GM18511 (cell line): ENCODE results near the gene RAP1B.
"Not testable (repeated sequence)": the region's sequence is repeated elsewhere in the genome, so short reads cannot be mapped to it uniquely, and the experiment has no call there.

Experiments
- ATAC-seq: cut with Tn5 transposase; IDR thresholded peaks from one replicate; pipeline ENCODE4 v1.9.1; 2021; ENCODE audit warnings: mild to moderate bottlenecking, moderate library complexity; ENCODE audit not compliant: unreplicated experiment

Gene RAP1B

DNA sequence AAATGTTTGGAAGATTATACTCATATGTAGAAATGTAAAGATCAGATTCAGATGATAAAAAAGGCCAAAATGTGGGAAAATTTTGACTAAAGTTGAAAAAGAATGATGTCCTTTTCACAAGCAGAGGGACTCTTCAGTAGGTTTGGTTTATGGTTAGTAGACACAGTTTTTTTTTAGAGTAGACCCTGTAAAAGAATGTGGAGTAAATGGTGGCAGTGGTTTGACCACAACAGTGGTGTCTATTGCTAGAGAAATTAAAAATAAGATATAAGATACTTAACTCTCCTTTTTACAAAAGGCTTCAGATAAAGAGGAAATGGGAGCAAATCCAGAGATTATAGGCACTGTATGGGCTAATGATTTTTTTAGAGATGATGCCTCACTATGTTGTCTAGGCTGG, 21.8 kb downstream of the RAP1B start:
- ATAC-seq, result no peak

DNA sequence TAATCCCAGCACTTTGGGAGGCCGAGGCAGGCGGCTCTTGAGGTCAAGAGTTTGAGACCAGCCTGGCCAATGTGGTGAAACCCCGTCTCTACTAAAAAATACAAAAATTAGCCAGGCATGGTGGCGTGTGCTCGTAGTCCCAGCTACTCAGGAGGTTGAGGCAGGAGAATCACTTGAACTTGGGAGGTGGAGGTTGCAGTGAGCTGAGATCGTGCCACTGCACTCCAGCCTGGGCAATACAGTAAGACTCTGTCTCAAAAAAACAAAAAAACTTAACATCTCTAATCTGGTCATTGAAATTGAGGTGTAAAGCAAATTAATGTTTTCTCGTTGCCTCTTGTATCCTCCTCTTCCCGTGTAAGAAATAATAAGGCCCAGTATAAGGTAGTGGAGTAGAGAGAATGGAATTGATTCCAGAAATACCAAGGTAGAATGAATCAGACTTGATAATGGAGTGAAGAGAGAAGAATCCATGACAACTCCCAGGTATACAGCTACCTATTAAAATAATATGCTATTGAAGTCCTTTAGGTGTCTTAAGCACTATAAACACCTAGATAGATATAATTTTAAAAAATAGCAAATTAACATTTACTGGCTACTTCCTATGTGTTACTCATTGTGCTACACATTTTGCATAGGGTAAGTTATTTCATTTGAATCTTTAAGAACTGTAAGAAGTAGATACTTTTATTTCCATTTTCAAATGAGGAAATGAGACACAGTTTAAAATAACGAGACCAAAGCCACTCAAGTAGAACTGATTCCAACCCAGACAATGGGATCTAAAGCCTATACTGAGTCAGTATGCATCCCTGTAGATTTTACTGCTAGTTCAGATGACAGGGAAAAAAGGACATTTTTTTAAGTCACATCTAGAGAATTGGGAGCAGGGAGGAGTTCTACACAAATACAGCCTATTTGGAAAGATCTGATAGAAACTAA, 23.2 kb downstream of the RAP1B start:
- ATAC-seq, result peak; percentile 53

DNA sequence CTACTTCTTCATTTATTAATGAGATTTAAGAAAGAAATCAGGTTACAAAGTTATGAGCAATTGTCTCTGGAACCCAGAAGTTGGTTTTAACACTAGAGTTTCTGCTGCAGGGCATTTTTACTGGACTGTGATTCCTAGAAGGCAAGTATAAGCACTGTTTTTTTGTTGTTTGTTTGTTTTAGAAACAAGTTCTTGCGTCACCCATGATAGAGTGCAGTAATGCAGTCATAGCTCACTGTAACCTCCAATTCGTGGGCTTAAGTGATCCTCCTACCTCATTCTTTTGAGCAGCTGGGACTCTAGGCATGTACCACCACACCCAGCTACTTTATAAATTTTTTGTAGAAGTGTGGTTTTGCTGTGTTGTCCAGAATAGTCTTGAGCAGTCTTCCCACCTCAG, 25.6 kb downstream of the RAP1B start:
- ATAC-seq, result no peak

DNA sequence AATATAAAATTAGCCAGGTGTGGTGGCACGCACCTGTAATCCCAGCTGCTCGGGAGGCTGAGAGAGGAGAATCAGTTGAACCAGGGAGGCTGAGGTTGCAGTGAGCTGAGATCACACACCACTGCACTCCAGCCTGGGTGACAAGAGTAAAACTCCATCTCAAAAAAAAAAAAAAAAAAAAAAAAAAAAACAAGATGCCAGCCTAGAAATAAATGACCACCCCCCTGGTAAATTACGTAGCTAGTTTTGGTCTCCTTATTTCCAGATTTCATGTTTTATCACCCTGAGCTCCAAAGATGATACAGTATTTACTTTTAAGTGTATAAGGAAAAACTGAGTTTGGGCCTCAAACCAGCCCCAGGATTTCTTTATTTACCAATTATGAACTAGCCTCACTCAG, 26.7 kb downstream of the RAP1B start:
- ATAC-seq, result not testable (repeated sequence)

DNA sequence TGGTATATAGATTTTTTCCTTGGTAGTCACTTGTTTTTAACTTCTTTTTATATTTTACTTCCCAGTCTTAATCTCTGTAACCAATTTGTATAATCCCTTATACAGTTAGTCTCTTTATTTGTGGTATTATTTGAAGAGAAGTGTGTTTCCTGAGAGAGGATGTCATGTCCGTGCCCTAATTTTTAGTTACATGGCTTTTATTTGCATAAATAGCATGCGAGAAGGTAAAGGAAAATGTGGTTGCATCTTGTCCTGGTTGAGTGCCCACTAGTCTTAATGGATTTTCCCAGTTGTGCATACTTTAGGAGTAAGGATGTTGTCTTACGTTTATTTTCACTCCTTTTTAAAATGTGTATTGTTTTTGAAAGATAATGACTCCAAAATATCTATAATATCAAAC, 27.5 kb downstream of the RAP1B start:
- ATAC-seq, result no peak

DNA sequence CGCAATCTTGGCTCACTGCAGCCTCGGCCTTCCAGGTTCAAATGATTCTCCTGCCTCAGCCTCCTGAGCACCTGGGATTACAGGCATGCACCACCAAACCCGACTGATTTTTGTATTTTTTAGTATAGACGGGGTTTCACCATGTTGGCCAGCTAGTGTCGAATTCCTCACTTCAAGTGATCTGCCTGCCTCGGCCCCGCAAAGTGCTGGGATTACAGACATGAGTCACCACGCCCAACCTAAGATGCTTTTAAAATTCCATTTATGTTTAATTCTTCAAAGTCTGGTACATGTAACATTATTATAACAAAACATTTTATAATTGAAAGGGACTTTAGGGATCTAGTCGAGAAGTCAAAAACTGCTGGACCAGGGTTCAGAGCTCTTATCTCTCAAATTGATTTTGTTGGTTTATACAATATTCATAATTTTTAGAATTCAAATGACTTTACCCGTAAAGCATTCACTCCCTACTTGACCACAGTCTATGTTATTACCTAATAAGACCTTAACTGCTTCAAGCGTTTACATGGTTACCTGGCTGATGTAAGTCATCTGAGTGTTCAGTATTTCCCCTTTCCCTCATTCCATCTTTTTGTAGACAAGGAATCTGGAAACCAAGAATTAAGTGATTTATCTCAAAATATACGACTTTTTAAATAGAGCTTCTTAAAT, 28.2 kb downstream of the RAP1B start:
- ATAC-seq, result no peak

DNA sequence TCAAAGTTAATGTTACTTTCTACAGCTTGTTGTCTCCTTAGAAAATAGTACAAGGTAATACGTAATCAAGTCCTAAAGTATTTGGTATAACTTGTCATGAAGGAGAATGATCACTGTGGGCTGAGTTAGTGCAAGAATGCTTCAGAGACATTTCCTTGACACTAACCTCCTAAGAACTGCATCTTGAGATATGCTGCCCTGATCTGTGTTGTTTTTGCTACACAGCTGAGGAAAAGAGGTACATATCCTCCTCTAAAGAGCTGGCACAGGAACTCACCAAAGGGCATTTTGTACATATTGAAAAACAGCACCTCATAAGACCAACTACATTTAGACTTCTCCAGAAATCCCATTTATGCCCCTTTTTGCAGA, 28.7 kb downstream of the RAP1B start:
- ATAC-seq, result no peak

DNA sequence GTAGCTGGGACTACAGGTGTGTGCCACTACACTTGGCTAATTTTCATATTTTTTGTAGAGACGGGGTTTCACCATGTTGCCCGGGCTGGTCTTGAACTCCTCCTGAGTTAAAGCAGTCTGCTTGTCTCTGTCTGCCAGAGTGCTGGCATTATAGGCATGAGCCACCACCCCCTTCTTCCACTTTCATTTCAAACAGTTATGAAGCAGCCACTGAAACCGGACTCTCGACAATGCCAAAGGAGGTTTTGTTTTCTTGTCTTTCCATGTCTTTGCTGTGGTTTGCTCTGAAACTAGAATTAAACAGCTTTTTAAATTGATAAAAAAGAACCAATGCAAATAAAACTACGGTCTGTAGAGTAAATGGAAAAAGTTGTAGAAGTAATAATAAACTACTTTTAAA, 30.4 kb downstream of the RAP1B start:
- peak; percentile 92 for ATAC-seq

DNA sequence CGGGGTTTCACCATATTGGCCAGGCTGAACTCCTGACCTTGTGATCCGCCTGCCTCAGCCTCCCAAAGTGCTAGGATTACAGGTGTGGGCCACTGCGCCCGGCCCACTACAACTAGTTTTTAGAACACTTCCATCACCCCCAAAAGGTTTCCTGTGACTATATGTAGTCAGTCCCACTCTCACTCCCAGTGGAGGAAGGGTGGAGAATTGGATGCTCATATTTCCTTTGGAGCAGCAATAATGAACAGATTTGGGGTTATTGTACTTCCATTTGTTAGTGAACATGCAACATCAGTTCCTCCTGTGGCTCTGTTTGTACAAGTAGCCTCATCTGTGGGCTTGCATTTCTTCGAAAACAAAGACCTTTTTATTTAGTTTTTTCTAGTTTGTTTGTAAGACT, 35.8 kb downstream of the RAP1B start:
- no peak for ATAC-seq

DNA sequence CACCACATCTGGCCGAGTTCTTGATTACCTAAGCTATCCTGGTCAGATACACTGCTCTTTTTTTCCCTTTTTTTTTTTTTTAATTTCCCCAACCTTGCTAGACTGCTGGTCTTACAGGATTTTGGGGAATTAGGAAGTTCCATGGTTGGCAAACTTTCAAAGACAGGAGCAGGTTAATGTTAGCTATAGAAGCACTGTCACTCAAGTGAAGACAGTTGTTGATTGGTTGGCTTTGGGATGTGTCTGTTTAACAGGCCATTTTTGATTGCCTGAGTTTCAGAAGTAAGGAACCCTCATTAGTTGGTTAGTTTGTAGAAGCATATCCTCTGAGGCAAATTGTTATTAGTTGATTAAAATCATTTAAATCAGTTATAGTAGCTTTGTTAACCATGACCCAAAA, 36.8 kb downstream of the RAP1B start:
- no peak for ATAC-seq

DNA sequence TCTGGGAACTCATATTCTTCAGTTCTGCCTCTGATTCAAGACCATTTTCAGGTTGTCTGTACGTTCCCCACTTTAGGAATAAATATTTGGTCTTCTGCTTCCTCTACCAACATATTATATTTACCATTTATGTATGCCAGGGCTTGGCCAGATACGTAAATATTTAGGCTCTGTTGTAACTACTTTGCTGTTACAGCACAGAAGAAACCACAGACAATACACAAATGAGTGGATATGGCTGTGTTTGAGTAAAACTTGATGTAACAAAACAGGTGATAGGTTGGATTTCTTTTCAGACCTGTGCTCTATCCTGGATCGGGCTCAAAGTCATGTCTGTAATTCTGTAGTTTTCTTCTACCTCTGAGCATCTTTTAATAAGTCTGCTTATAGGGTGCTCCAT, 37.5 kb downstream of the RAP1B start:
- no peak for ATAC-seq

DNA sequence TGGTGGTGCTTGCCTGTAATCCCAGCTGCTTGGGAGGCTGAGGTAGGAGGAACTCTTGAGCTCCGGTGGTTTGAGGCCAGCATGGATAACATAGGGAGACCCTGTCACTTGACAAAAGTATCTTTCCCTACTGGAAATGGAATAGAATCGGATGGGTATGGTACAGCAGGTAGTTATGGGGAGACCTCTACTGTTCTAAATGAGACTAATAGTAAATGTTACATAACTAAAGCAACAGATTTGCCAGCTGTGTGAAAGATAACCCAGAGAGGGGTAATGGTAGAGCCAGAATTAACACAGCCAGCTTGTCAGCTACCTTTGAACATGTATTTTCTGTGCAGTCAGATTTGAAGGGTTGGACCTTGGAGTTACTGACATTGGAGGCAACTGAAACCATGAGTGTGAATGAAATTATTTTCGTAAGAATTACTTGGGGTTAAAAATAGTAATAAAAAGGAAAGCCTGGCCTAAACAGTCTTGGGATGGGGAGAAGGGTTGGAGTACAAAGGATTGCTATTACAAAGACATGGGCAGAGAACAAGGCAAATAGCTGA, 54.4 kb downstream of the RAP1B start:
- no peak for ATAC-seq

DNA sequence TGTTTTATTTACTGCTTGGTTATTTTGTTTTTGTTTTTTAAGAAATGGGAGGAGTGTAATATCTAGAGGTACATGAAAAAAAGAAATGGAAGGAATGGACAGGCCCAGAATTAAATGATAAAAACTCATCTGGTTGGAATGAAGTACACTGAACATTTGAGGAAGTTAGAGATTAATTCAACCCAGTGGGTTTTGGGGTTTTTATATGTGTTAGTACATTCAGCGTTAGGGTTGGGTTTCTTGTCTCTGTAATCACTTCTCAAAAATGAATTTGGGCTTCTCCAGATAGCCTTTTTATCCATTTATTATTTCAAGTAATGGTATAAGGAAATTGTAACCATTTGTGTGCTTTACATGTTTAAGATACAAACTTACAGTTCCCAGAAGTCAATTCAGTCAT, 56.6 kb downstream of the RAP1B start:
- ATAC-seq, result no peak

DNA sequence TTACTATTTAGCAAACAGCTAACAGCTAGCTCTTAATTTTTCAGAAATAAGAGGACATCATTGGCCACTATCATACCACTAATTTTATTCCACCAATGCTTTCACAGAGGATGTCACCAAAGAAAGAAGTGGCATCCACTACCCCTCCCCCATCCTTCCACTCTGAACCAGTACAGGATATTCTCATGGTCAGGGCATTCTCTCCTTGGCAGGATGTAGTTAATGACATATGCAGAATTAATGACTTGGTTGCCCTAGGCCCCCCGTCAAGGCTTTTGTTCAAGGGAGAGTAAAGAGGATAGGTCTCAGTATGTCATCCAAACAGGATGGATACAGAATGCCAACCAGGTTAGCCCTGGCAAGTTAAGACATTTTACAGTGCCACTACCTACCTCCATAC, 57.2 kb downstream of the RAP1B start:
- ATAC-seq, result no peak

DNA sequence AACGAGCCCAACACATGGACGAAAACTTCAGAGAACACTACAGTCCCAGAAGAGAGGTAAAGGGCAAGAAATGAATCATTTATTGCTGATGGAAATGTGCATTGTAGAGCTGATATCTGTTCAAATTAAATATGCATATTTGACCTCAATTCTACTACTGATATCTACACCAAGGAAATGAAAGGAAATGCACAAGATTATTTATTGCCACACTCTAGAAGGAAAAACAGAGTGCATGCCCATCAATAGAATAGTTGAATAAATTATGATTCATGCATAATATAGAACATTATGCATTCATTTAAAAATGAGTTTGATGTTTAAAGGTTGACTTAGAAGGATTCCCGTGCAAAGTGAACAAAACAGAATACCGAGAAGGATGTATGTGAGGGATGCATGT, 60.5 kb downstream of the RAP1B start:
- no peak for ATAC-seq

DNA sequence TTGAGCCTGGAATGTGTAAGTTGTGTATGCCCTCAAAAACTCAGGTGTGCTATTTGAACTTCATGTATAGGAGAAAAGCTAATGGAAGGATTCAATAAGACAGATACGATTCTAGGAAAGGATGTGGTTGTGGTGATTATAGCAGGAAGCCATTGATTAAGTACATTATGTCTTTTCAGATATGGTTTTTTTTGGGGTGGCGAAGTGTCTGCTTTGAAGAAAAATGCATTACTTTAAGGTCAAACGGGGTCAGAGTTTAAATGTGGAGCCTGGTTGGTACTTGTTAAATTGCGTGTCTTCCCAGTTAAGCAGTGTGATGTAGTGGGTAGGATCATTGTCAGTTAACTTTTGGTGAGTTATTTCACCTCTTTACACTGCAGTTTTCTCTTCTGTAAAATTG, 63.1 kb downstream of the RAP1B start:
- no peak for ATAC-seq

DNA sequence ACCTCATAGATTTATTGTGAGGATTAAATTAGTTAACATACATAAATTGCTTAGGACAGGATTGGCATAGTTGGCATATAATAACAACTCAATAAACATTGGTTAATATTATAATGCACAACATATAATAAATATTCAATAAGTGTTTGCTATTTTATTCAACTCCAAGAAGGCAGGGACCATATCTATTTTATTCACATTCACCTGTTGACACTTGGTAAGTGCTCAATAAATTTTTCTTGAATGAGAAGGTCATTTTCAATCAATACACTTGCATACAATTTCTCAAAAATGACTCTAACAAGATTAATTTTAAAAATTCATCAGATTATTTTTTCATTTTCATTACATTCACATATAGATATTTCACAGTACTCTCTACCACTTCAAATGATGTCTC, 63.7 kb downstream of the RAP1B start:
- no peak for ATAC-seq

DNA sequence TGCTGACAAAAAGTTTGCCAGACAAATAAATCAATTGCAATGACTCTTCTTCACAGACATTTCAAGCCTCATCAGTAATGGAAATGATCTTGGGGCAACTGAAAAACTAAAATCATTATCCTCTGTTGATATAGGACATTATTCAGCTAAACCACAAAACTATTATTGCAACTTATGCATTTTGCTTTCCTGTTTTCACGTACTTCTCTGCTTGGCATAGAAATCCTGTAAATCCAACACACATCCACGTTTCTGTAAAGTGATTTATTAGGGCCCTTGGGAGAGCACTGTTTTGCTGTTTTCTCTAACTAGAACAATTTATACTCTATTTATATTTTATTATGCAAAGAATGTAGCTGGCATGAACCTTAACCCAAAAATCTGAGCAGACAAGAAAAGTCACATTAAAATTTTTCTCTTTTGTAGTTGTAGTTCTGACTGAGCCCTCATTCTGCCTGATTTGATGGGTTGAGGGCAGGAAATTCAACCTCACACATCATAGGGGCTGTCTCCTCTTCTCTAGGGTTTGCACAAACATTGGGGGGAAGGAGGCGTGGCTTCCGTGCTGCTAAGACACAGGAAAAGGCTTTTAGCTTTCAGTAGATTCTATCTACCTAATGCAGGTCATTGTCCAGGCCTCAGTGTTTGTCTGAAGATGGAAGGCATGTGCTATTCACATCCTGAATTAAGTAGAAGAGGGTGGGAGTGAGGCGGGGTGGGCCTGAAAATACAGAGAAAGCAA, 64.6 kb downstream of the RAP1B start:
- ATAC-seq, result no peak

DNA sequence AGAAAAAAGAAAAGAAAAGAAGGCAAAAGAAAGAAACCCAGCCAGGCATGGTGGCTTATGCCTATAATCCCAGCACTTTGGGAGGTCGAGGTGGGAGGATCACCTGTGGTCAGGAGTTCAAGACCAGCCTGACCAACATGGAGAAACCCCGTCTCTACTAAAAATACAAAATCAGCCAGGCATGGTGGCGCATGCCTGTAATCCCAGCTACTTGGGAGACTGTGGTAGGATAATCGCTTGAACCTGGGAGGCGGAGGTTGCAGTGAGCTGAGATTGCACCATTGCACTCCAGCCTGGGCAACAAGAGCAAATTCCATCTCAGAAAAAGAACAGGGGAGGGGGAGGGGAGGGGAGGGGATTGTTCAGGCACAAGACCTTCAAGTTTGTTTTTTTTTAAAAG, 66.2 kb downstream of the RAP1B start:
- not testable (repeated sequence) for ATAC-seq

DNA sequence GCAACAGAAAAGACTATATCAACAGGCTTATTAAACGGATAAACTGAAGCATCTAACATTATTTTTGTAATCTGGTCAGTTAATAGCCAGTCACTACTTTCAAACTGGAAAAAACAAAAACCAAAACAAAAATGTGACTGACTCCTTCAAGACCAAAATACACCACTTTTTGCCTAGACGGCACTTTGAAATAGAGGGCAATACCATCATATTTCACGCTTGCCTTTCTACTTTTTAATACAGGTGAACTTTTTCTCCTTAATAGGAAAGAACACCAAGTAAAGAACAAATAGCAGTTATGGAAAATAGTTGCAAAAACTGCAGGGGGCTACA, 75.5 kb downstream of the RAP1B start:
- peak; percentile 2 for ATAC-seq
